Liver (tissue), 9 donors: ENCODE data around the gene TMEM117. TPM values are rescaled to one million over a fixed set of nuclear protein-coding genes. Genes with fewer than 3 reads are reported as not detected.

ENCODE experiments used
- DNase-seq: peaks from one replicate; pipeline ENCODE4 v3.0.0-alpha.2; 2017; ENCODE audit warnings: low spot score
- H3K27ac ChIP-seq, 2 donors: one replicate each; pipeline ENCODE4 v1.7.0; 2013; ENCODE audit warnings: inconsistent platforms in 2 of 2, low read length in 2 of 2, control low read depth in 1 of 2, low read depth in 1 of 2, mild to moderate bottlenecking in 1 of 2
- H3K27me3 ChIP-seq, 4 donors: one replicate each; pipeline versions ENCODE4 v1.6.1 to v1.7.0; 2013; ENCODE audit warnings: low read length in 3 of 4, inconsistent platforms in 1 of 4, mild to moderate bottlenecking in 1 of 4, moderate library complexity in 1 of 4; ENCODE audit not compliant: control insufficient read depth in 4 of 4, insufficient read depth in 4 of 4
- H3K36me3 ChIP-seq, 4 donors: one replicate each; pipeline versions ENCODE4 v1.6.1 to v1.7.0; 2013; ENCODE audit warnings: low read length in 3 of 4, mild to moderate bottlenecking in 3 of 4, low read depth in 1 of 4, moderate library complexity in 1 of 4; ENCODE audit not compliant: control insufficient read depth in 4 of 4, insufficient read depth in 3 of 4
- H3K4me1 ChIP-seq, 4 donors: one replicate each; pipeline versions ENCODE4 v1.6.1 to v1.7.0; 2013; ENCODE audit warnings: low read length in 3 of 4, mild to moderate bottlenecking in 3 of 4, moderate library complexity in 1 of 4; ENCODE audit not compliant: control insufficient read depth in 4 of 4, insufficient read depth in 4 of 4
- H3K4me3 ChIP-seq, 3 donors: one replicate each; pipeline versions ENCODE4 v1.6.1 to v1.7.0; 2013; ENCODE audit warnings: low read length in 3 of 3, control low read depth in 1 of 3, low read depth in 1 of 3, mild to moderate bottlenecking in 1 of 3
- H3K9ac ChIP-seq, 2 donors: one replicate each; pipeline ENCODE4 v1.7.0; 2013; ENCODE audit warnings: low read length in 2 of 2, mild to moderate bottlenecking in 2 of 2, moderate library complexity in 2 of 2, control low read depth in 1 of 2, low read depth in 1 of 2
- H3K9me3 ChIP-seq, 4 donors: one replicate each; pipeline versions ENCODE4 v1.6.1 to v1.7.0; 2013; ENCODE audit warnings: low read length in 3 of 4; ENCODE audit not compliant: control insufficient read depth in 4 of 4
- EGR1 ChIP-seq, 2 donors: IDR thresholded peaks; 2 replicates each; pipeline ENCODE4 v1.6.1; 2016 to 2018; ENCODE audit warnings: antibody characterized with exemption in 2 of 2, low read depth in 2 of 2
- FOXA1 ChIP-seq: IDR thresholded peaks from 2 replicates; pipeline ENCODE4 v1.6.1; 2016; ENCODE audit warnings: antibody characterized with exemption
- FOXA2 ChIP-seq: IDR thresholded peaks from 2 replicates; pipeline ENCODE4 v1.6.1; 2016; ENCODE audit warnings: antibody characterized with exemption
- GABPA ChIP-seq, 2 donors: IDR thresholded peaks in 1 of 2; conservative IDR thresholded peaks in 1 of 2; 2 replicates each; pipeline ENCODE4 v1.6.1; 2016; ENCODE audit warnings: antibody characterized with exemption in 2 of 2, mild to moderate bottlenecking in 1 of 2, moderate library complexity in 1 of 2
- HNF4A ChIP-seq, 2 donors: conservative IDR thresholded peaks; 2 replicates each; pipeline ENCODE4 v1.6.1; 2016; ENCODE audit warnings: antibody characterized with exemption in 2 of 2, mild to moderate bottlenecking in 2 of 2
- HNF4G ChIP-seq: IDR thresholded peaks from 2 replicates; pipeline ENCODE4 v1.6.1; 2016; ENCODE audit warnings: antibody characterized with exemption
- JUND ChIP-seq, 2 donors: IDR thresholded peaks; 2 replicates each; pipeline ENCODE4 v1.6.1; 2016; ENCODE audit warnings: antibody characterized with exemption in 2 of 2
- NR2F2 ChIP-seq: IDR thresholded peaks from 2 replicates; pipeline ENCODE4 v1.6.1; 2016; ENCODE audit warnings: antibody characterized with exemption
- RAD21 ChIP-seq, 2 donors: IDR thresholded peaks; 2 replicates each; pipeline ENCODE4 v1.6.1; 2016; ENCODE audit warnings: antibody characterized with exemption in 2 of 2, mild to moderate bottlenecking in 2 of 2
- SP1 ChIP-seq: IDR thresholded peaks from 2 replicates; pipeline ENCODE4 v1.6.1; 2018; ENCODE audit warnings: antibody characterized with exemption, mild to moderate bottlenecking
- YY1 ChIP-seq: IDR thresholded peaks from 2 replicates; pipeline ENCODE4 v1.6.1; 2016; ENCODE audit warnings: antibody characterized with exemption, mild to moderate bottlenecking
- WGBS: extraction: QIAGEN DNeasy Blood & Tissue Kit; methylation state at CpG from one replicate; pipeline ENCODE4 v1.1.7; 2013; 5-methylcytosine and 5-hydroxymethylcytosine counted together
- polyA plus RNA-seq, 2 donors: library from polyadenylated mRNA; stranded (reverse) in 1 of 2; unstranded in 1 of 2; fragments of 200-250 nt in 1 of 2; fragments of >200 nt in 1 of 2; fragmentation: Nextera tagmentation in 1 of 2; extraction: Ambion mirVana in 1 of 2; gene quantifications; one replicate each; pipeline versions ENCODE4 v1.2.1 to v1.2.3, GENCODE V29; 2013 to 2015
- total RNA-seq, 2 donors: library from RNA; depleted of rRNA; stranded (reverse); fragments of >200 nt; gene quantifications; one replicate each; pipeline ENCODE4 v1.2.3, GENCODE V29; 2014
- TF ChIP-seq, protein P1 (sequence below): IDR thresholded peaks from 2 replicates; pipeline ENCODE4 v1.6.1; 2016; ENCODE audit warnings: antibody characterized with exemption
- TF ChIP-seq, protein P2 (sequence below): IDR thresholded peaks from 2 replicates; pipeline ENCODE4 v1.6.1; 2016; ENCODE audit warnings: antibody characterized with exemption
- TF ChIP-seq, protein P3 (sequence below): IDR thresholded peaks from 2 replicates; pipeline ENCODE4 v1.6.1; 2016; ENCODE audit warnings: antibody characterized with exemption
- TF ChIP-seq, protein P4 (sequence below): IDR thresholded peaks from 2 replicates; pipeline ENCODE4 v1.6.1; 2016; ENCODE audit warnings: antibody characterized with exemption, mild to moderate bottlenecking
- donor health status: healthy.
- donor health status: healthy.
- donor health status: healthy.
- donor health status: healthy.
- donor health status: healthy.

Gene TMEM117
- total and polyA plus RNA-seq, 4 donors: 2.0 to 5.9 (median 3.9) TPM

DNA sequence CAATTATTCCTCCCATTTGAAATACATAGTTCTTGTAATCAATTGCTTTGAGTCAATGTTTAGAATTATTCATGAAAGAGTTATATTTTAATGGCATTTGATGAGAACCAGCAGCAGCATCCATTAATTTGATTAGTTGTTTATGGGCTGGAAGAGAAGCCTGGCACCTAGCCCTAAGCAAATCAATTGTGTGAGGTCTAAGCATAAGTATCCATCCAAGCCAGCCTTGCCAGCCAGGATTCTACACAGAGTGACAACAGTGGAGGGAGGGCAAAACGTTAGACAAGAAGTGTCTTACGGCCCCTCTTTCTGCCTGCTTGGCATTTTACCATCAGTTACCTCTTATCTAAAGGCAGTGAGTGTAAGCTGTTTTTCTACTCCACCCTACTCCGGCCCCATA is 561.8 kb downstream of the TMEM117 start (continued):
- TF ChIP-seq, protein P1, sequence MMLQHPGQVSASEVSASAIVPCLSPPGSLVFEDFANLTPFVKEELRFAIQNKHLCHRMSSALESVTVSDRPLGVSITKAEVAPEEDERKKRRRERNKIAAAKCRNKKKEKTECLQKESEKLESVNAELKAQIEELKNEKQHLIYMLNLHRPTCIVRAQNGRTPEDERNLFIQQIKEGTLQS: no peak

DNA sequence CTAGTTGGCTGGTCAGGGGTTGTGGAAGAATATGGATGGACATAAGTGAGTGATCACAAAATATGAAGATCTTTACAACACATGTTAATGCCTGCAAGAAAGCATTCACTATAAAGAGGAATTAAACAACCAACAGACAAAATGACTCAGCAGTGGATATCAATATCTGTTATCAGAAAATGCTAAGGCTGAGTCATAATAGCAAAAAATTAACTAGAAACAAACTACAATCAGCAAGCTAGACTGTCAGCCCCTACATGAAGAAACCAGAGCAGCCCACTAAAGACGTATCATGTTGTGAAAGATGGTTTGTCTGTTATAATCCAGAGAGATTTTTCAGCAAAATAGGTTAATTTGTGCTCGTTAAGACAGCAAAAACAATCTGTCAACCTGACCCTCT is 567.3 kb downstream of the TMEM117 start:
- TF ChIP-seq JUND (IDR thresholded peaks at IDR 0.05): no peak
- TF ChIP-seq HNF4G: no peak
- H3K9ac ChIP-seq: no peak overlapping the region
- H3K9me3 ChIP-seq: no peaks in the 10 kb centered on the region
- 47% methylated on average over 2 of the region's 2 CpGs for WGBS
- no peaks in the 10 kb centered on the region for H3K4me1 ChIP-seq
- no peak overlapping the region for H3K27ac ChIP-seq
- no peaks in the 10 kb centered on the region for H3K27me3 ChIP-seq
- DNase-seq: no peak
- no peak overlapping the region for H3K4me3 ChIP-seq
- no peaks in the 10 kb centered on the region for H3K36me3 ChIP-seq

DNA sequence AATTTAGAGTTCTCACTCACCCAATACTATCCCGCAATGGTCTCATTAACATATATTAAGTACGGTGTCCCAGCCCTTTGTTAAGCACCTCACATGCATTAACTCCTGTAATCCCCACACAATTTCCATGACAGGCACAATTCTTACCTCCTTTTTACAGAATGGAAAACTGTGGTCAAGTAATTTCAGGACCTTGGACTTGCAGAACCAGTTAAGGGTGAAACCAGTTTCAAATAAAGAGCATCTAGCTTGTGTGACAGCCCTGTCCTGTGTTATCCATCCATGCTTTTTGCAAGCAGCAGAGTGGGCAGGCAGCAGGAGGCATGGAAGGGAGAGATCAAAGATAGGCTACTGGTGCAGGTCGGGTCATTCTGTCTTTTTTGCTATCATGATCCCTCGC is 569.4 kb downstream of the TMEM117 start:
- 46% methylated on average over 4 of the region's 4 CpGs for WGBS
- H3K27ac ChIP-seq: no peak overlapping the region
- no peak for DNase-seq
- H3K36me3 ChIP-seq: no peaks in the 10 kb centered on the region
- H3K4me1 ChIP-seq: no peaks in the 10 kb centered on the region
- no peaks in the 10 kb centered on the region for H3K9me3 ChIP-seq
- TF ChIP-seq, protein P2, sequence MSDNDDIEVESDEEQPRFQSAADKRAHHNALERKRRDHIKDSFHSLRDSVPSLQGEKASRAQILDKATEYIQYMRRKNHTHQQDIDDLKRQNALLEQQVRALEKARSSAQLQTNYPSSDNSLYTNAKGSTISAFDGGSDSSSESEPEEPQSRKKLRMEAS: no peak
- TF ChIP-seq YY1 (no peak), NR2F2 (no peak)
- no peak overlapping the region for H3K4me3 ChIP-seq
- no peak overlapping the region for H3K9ac ChIP-seq
- H3K27me3 ChIP-seq: peaks cover 0 to 3% (median 0%) of the 10 kb centered on the region in 4 donors

DNA sequence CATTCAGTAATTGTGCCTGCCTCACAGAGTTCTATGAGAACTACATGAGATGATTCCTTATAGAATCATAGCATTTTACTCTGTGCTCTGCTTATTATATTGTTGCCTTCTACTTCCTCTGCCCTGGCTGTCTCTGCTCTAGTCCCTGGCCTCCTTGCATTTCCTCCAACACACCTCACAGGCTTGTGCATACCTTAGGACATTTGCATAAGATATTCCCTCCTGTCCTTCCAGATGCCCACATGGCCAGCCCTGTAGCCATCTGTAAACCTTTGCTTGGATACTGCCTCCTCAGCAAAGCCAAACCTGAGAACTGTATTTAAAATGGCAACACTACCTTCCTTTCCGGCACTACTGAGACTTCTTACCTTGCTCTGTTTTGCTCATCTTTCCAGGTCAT is 586.7 kb downstream of the TMEM117 start:
- TF ChIP-seq NR2F2 (no peak), HNF4G (no peak), YY1 (no peak), RAD21 (IDR thresholded peaks at IDR 0.05) (no peak), FOXA1 (no peak), HNF4A (conservative IDR thresholded peaks at IDR 0.05) (no peak), GABPA (IDR thresholded peaks at IDR 0.05 in 1 of 2, conservative IDR thresholded peaks at IDR 0.05 in 1 of 2) (no peak), FOXA2 (no peak)
- TF ChIP-seq, protein P1: no peak
- TF ChIP-seq, protein P2: no peak
- no peaks in the 10 kb centered on the region for H3K36me3 ChIP-seq
- H3K4me1 ChIP-seq: no peaks in the 10 kb centered on the region
- no peak overlapping the region for H3K27ac ChIP-seq
- 97% methylated on average over 1 of the region's 1 CpG for WGBS
- H3K27me3 ChIP-seq: no peaks in the 10 kb centered on the region
- no peak overlapping the region for H3K4me3 ChIP-seq
- DNase-seq: no peak
- no peaks in the 10 kb centered on the region for H3K9me3 ChIP-seq
- H3K9ac ChIP-seq: no peak overlapping the region

DNA sequence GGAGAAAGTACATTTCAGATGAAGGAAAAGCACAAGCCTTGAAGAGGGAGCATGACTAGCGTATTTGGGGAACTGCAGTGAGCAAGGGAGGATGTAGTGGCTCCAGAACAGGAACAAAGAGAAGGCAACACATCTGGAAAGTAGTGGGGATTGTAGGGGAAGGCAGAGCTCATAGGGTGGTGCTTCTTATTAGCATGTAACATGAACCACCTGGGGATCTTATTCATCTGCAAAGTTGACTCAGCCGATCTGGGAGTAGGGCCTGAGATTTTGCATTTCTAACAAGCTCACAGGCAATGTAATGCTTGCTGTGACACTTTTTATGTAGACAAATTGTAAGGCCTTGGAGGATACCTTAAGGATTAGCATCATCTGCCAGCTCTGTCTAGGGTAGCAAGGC is 592.9 kb downstream of the TMEM117 start:
- WGBS: 47% methylated on average over 2 of the region's 2 CpGs
- TF ChIP-seq RAD21 (IDR thresholded peaks at IDR 0.05) (no peak), SP1 (no peak), FOXA1 (no peak), HNF4G (no peak), FOXA2 (no peak), GABPA (IDR thresholded peaks at IDR 0.05 in 1 of 2, conservative IDR thresholded peaks at IDR 0.05 in 1 of 2) (no peak), EGR1 (IDR thresholded peaks at IDR 0.05; ENCODE audit: low read depth in 2 of 2) (no peak)
- TF ChIP-seq, protein P1: no peak
- TF ChIP-seq, protein P3, sequence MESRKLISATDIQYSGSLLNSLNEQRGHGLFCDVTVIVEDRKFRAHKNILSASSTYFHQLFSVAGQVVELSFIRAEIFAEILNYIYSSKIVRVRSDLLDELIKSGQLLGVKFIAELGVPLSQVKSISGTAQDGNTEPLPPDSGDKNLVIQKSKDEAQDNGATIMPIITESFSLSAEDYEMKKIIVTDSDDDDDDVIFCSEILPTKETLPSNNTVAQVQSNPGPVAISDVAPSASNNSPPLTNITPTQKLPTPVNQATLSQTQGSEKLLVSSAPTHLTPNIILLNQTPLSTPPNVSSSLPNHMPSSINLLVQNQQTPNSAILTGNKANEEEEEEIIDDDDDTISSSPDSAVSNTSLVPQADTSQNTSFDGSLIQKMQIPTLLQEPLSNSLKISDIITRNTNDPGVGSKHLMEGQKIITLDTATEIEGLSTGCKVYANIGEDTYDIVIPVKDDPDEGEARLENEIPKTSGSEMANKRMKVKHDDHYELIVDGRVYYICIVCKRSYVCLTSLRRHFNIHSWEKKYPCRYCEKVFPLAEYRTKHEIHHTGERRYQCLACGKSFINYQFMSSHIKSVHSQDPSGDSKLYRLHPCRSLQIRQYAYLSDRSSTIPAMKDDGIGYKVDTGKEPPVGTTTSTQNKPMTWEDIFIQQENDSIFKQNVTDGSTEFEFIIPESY: no peak
- TF ChIP-seq, protein P4, sequence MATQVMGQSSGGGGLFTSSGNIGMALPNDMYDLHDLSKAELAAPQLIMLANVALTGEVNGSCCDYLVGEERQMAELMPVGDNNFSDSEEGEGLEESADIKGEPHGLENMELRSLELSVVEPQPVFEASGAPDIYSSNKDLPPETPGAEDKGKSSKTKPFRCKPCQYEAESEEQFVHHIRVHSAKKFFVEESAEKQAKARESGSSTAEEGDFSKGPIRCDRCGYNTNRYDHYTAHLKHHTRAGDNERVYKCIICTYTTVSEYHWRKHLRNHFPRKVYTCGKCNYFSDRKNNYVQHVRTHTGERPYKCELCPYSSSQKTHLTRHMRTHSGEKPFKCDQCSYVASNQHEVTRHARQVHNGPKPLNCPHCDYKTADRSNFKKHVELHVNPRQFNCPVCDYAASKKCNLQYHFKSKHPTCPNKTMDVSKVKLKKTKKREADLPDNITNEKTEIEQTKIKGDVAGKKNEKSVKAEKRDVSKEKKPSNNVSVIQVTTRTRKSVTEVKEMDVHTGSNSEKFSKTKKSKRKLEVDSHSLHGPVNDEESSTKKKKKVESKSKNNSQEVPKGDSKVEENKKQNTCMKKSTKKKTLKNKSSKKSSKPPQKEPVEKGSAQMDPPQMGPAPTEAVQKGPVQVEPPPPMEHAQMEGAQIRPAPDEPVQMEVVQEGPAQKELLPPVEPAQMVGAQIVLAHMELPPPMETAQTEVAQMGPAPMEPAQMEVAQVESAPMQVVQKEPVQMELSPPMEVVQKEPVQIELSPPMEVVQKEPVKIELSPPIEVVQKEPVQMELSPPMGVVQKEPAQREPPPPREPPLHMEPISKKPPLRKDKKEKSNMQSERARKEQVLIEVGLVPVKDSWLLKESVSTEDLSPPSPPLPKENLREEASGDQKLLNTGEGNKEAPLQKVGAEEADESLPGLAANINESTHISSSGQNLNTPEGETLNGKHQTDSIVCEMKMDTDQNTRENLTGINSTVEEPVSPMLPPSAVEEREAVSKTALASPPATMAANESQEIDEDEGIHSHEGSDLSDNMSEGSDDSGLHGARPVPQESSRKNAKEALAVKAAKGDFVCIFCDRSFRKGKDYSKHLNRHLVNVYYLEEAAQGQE: no peak

More for the DNA sequence above, 592.9 kb downstream of the TMEM117 start:
- no peak overlapping the region for H3K27ac ChIP-seq
- no peaks in the 10 kb centered on the region for H3K36me3 ChIP-seq
- no peak overlapping the region for H3K4me3 ChIP-seq
- H3K9me3 ChIP-seq: no peaks in the 10 kb centered on the region
- DNase-seq: no peak
- H3K4me1 ChIP-seq: no peaks in the 10 kb centered on the region
- no peak overlapping the region for H3K9ac ChIP-seq
- no peaks in the 10 kb centered on the region for H3K27me3 ChIP-seq
